Measurements from ENCODE around the gene EPHX1. TPM values are rescaled to one million over a fixed set of nuclear protein-coding genes. Genes with fewer than 3 reads are reported as not detected.

Gene EPHX1
- total and polyA plus RNA-seq, 10 of the 15 experiments (the other 5 are each of a cell fraction or from before 2014, with no cell fraction given), result 0.33 to 2.9 (median 0.78) TPM; not detected in 2

DNA sequence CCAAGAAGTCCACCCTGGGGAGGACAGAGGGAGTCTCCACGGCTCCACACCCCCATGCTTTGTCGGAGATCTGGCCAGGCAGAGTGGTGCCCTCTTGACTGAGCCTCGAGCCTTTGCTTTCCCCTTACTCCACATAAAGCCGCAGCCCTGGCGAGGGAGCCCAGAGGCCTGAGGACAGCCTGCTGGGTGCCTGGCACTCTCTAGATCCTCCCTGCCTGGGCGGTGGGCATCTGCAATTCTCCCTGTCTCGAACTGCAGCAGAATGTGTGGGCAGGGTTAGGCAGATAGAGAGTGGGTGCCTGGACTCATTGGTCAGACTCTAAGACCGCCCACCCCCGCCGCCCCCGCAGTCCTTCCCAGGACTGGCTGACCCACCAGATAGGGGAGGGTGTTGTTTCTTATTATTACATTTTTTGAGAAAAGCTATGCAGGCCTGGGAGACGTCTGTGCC is 13.9 kb downstream of the EPHX1 start:
- ChIA-PET POLR2A (interaction anchor here (0.6 to 0.8 kb wide), 2 partner anchors 243 to 1361 kb away, joined by 3 to 4 read pairs; no protein-coding TSS in a partner anchor), CTCF (interaction anchor here (0.6 kb wide), 1 partner anchor 15 kb away, joined by 3 read pairs; no protein-coding TSS in a partner anchor), RAD21 (ENCODE audit: unreplicated experiment) (no interaction called here), SMC1A (ENCODE audit: uncharacterized antibody, unreplicated experiment) (no interaction called here)
- no peak overlapping the region for H3K4me3 ChIP-seq
- in situ Hi-C loops (cut with MboI) (no loop called here), intact Hi-C loops (cut with micrococcal nuclease; ENCODE audit: unreplicated experiment) (no loop called here)
- no peaks in the 10 kb centered on the region for H3K9me3 ChIP-seq (replicated peaks; ENCODE audit: control insufficient read depth, insufficient read depth, low read length)
- ATAC-seq (no peak), FAIRE-seq (no peak), DNase-seq (ENCODE audit: low read depth, low spot score) (no peak)
- H3K36me3 ChIP-seq (ENCODE audit: control insufficient read depth in 2 of 2, insufficient read depth in 2 of 2, low read length in 1 of 2), result no peaks in the 10 kb centered on the region
- no peak overlapping the region for H3K4me2 ChIP-seq (ENCODE audit: control insufficient read depth, insufficient read depth)
- no peak overlapping the region for H3K27ac ChIP-seq (ENCODE audit: control insufficient read depth, insufficient read depth)
- H3K4me1 ChIP-seq (ENCODE audit: control insufficient read depth, insufficient read depth, low read length), result no peaks in the 10 kb centered on the region
- no peaks in the 10 kb centered on the region for H4K20me1 ChIP-seq (ENCODE audit: control insufficient read depth, insufficient read depth)
- WGBS (ENCODE audit: insufficient coverage, insufficient replicate concordance, low lambda C conversion rate, missing lambda C conversion rate), result 40% methylated on average over 12 of the region's 12 CpGs
- no TSS peak for BruUV-seq (replicated peaks)
- no peak overlapping the region for H2AFZ ChIP-seq (ENCODE audit: control insufficient read depth, low read depth, low read length)
- H3K9ac ChIP-seq (ENCODE audit: control insufficient read depth, insufficient read depth, low read length), result no peak overlapping the region
- no peaks in the 10 kb centered on the region for H3K79me2 ChIP-seq (ENCODE audit: control insufficient read depth, insufficient read depth, low read length)
- no peaks in the 10 kb centered on the region for H3K27me3 ChIP-seq (replicated peaks in 1 of 2; ENCODE audit: control insufficient read depth in 2 of 2, insufficient read depth in 2 of 2, low read length in 1 of 2)
- TF ChIP-seq KAT2A (conservative IDR thresholded peaks at IDR 0.05; ENCODE audit: control insufficient read depth, low read depth, low read length), result no peak
- no peak for TF ChIP-seq SUZ12 (IDR thresholded peaks at IDR 0.05; ENCODE audit: unreplicated experiment)
- no peak for TF ChIP-seq JUNB (IDR thresholded peaks at IDR 0.05)
- no peak for TF ChIP-seq SMARCA5 (IDR thresholded peaks at IDR 0.05)
- TF ChIP-seq BCL3 (IDR thresholded peaks at IDR 0.05; ENCODE audit: borderline replicate concordance, insufficient read depth, low read depth, low read length, poor library complexity, severe bottlenecking), result no peak
- TF ChIP-seq EZH2 (IDR thresholded peaks at IDR 0.05; ENCODE audit: borderline replicate concordance, control insufficient read depth, low read depth, low read length), result no peak
- no peak for TF ChIP-seq TARDBP (IDR thresholded peaks at IDR 0.05; ENCODE audit: borderline replicate concordance)
- TF ChIP-seq SMC3 (IDR thresholded peaks at IDR 0.05; ENCODE audit: borderline replicate concordance, low read length), result no peak
- TF ChIP-seq ZBTB40 (IDR thresholded peaks at IDR 0.05; ENCODE audit: borderline replicate concordance), result no peak
- no peak for TF ChIP-seq ZNF24 (IDR thresholded peaks at IDR 0.05)
- no peak for TF ChIP-seq STAT1 (conservative IDR thresholded peaks at IDR 0.05)
- TF ChIP-seq, protein P1, sequence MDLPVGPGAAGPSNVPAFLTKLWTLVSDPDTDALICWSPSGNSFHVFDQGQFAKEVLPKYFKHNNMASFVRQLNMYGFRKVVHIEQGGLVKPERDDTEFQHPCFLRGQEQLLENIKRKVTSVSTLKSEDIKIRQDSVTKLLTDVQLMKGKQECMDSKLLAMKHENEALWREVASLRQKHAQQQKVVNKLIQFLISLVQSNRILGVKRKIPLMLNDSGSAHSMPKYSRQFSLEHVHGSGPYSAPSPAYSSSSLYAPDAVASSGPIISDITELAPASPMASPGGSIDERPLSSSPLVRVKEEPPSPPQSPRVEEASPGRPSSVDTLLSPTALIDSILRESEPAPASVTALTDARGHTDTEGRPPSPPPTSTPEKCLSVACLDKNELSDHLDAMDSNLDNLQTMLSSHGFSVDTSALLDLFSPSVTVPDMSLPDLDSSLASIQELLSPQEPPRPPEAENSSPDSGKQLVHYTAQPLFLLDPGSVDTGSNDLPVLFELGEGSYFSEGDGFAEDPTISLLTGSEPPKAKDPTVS (IDR thresholded peaks at IDR 0.05; ENCODE audit: low read depth, low read length), result no peak
- no peak for TF ChIP-seq POLR2AphosphoS2 (IDR thresholded peaks at IDR 0.05; ENCODE audit: low read depth, low read length)
- TF ChIP-seq, protein P2, sequence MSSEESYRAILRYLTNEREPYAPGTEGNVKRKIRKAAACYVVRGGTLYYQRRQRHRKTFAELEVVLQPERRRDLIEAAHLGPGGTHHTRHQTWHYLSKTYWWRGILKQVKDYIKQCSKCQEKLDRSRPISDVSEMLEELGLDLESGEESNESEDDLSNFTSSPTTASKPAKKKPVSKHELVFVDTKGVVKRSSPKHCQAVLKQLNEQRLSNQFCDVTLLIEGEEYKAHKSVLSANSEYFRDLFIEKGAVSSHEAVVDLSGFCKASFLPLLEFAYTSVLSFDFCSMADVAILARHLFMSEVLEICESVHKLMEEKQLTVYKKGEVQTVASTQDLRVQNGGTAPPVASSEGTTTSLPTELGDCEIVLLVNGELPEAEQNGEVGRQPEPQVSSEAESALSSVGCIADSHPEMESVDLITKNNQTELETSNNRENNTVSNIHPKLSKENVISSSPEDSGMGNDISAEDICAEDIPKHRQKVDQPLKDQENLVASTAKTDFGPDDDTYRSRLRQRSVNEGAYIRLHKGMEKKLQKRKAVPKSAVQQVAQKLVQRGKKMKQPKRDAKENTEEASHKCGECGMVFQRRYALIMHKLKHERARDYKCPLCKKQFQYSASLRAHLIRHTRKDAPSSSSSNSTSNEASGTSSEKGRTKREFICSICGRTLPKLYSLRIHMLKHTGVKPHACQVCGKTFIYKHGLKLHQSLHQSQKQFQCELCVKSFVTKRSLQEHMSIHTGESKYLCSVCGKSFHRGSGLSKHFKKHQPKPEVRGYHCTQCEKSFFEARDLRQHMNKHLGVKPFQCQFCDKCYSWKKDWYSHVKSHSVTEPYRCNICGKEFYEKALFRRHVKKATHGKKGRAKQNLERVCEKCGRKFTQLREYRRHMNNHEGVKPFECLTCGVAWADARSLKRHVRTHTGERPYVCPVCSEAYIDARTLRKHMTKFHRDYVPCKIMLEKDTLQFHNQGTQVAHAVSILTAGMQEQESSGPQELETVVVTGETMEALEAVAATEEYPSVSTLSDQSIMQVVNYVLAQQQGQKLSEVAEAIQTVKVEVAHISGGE (CRISPR knock-in tag; IDR thresholded peaks at IDR 0.05), result no peak
- no peak for TF ChIP-seq ZSCAN29 (IDR thresholded peaks at IDR 0.05)
